GOT3 (cell line): ENCODE results near the gene CLMP.

ENCODE experiments used
- DNase-seq: peaks from one replicate; lab custom pipeline; 2025; ENCODE audit warnings: mixed read lengths; lab: John Stamatoyannopoulos, UW

The CLMP gene

GRCh38 chr11:123056835-123057491 lies 138.1 kb downstream of the CLMP start:
- DNase-seq = no peak

GRCh38 chr11:123055191-123055901 lies 139.7 kb downstream of the CLMP start:
- DNase-seq = no peak

GRCh38 chr11:123054301-123055065 lies 140.6 kb downstream of the CLMP start:
- DNase-seq = no peak

GRCh38 chr11:123052901-123053721 lies 141.9 kb downstream of the CLMP start:
- DNase-seq = no peak

- DNase-seq = no peak
Measured at GRCh38 chr11:123051634-123052033, 143.4 kb downstream of the CLMP start.

- no peak for DNase-seq
Measured at GRCh38 chr11:123051146-123051545, 143.9 kb downstream of the CLMP start.

GRCh38 chr11:123047947-123048293 lies 147.1 kb downstream of the CLMP start:
- no peak for DNase-seq

GRCh38 chr11:123047266-123047946 lies 147.6 kb downstream of the CLMP start:
- DNase-seq = no peak

- DNase-seq = no peak
Measured at GRCh38 chr11:123046473-123047259, 148.4 kb downstream of the CLMP start.

- no peak for DNase-seq
Measured at GRCh38 chr11:123045101-123045500, 149.9 kb downstream of the CLMP start.

GRCh38 chr11:123041185-123041584 lies 153.9 kb downstream of the CLMP start:
- no peak for DNase-seq

- no peak for DNase-seq
Measured at GRCh38 chr11:123040111-123040432, 155.0 kb downstream of the CLMP start.

- DNase-seq = no peak
Measured at GRCh38 chr11:123035831-123036230, 159.2 kb downstream of the CLMP start.

- DNase-seq = no peak
Measured at GRCh38 chr11:123034597-123034996, 160.5 kb downstream of the CLMP start.

- DNase-seq = no peak
Measured at GRCh38 chr11:123033895-123034294, 161.2 kb downstream of the CLMP start.

GRCh38 chr11:123030517-123030916 lies 164.5 kb downstream of the CLMP start:
- no peak for DNase-seq

GRCh38 chr11:123020968-123021367 lies 174.1 kb downstream of the CLMP start:
- DNase-seq = no peak
